GM19023 (cell line): Measurements from ENCODE around the gene RBM38.

Experiments
- ATAC-seq: cut with Tn5 transposase; IDR thresholded peaks from one replicate; pipeline ENCODE4 v1.9.1; 2021; ENCODE audit warnings: mild to moderate bottlenecking, moderate library complexity; ENCODE audit not compliant: unreplicated experiment

Gene RBM38

GRCh38 chr20:57374343-57374930 lies 16.8 kb upstream of the RBM38 start:
- ATAC-seq: no peak

DNA sequence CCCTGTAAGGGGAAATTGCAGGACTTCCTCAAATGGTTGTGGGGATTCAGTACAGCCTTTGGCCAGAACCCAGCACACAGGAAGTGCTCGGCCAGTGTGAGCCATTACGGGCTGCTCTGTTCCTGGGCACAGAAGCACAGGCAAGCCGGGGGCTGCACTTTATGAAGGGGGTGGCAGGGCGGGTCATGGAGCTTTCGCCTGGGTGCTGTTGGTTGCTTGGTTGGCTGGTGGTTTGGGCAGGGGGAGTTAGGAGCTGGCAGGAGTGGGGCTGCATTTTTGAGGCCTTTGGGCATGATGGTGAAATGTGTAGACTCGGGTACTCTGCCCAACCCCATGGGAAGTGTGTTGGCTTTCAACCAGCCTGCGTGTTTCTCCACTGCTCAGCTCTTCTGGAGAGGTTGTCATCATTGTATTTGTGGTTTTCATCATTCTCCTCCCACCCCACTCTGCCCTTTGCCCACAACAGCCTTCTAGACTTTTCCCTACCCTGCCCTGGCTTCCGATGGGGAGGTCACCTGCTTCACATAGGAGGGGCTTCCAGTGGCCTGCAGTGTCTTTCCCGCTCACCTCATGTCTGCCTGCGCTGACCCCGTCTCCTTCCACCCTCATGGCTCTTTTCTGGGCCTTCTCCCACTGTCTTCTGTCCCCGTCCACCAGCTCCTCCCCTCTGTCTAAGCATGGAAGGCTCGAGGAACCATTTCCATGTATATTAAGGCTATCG lies 16.1 kb upstream of the RBM38 start:
- no peak for ATAC-seq

DNA sequence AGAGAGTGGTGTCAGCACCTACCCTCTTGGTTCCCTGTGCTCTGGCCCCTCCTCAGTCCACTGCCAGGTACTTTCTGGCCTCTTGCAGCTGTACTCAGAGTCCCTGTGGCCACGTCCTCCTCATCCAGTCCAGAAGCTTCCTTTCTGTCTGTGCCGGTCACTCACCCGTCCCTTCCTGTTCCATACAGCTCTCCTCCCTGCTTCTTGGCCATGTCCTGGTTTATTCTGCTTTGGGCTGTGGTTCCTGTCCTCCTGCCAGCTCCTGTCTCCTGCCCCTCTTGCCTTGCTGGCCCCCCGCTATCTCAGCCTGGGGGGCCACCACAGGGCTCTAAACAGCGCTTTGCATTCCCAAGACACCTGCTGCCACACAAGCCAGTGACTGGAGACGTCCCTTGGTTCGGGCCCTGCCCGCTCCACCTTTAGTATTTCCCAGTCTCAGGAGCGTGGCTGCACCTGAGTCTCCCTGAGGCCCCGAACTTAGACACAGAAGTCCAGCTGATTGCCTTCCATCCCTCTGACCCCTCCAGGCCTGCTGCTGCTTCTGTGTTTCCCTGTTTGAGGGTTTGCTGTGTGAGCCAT lies 15.5 kb upstream of the RBM38 start:
- no peak for ATAC-seq

DNA sequence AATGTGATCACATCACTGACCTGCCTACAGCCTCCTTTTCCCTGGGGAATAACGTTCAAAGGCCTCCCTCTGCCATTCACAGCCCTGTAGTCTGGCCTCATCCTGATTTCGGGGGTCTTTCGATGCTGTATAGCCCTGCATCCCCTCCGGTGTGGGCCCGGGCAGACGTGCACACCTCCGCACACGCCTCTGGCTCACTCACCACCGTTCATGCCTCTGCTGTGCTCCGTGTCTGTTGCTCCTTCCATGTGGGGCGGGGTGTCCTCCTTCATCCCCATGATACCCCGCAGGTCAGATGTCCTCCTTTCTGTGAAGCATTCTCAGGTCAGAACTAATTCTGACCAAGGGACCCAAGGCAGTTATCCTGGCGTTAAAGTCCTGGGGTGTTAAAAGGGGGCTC lies 13.8 kb upstream of the RBM38 start:
- ATAC-seq: no peak

DNA sequence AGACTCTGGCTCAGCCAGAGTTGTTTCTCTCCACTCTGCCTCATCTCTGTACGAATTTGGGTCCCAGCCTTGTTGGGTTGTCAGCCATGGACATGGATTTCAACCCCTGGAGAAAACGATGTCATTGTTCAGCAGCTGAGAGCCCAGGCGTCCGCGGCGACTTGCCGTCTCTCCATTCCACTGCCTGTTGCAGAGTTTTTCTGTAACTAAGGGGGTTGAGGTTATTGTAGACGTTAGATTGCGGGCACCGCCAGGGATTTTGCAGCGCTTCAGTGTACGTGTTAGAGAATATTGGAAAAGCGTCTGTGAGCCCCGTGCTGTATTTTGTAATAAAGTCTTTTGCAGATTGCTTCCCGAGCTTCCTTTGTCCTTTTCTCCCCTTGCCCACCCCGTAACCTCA lies 13.1 kb upstream of the RBM38 start:
- ATAC-seq: no peak

GRCh38 chr20:57378646-57379262 lies 12.4 kb upstream of the RBM38 start:
- no peak for ATAC-seq

- no peak for ATAC-seq
These were observed 11.9 kb upstream of the RBM38 start for GRCh38 chr20:57379263-57379647.

DNA sequence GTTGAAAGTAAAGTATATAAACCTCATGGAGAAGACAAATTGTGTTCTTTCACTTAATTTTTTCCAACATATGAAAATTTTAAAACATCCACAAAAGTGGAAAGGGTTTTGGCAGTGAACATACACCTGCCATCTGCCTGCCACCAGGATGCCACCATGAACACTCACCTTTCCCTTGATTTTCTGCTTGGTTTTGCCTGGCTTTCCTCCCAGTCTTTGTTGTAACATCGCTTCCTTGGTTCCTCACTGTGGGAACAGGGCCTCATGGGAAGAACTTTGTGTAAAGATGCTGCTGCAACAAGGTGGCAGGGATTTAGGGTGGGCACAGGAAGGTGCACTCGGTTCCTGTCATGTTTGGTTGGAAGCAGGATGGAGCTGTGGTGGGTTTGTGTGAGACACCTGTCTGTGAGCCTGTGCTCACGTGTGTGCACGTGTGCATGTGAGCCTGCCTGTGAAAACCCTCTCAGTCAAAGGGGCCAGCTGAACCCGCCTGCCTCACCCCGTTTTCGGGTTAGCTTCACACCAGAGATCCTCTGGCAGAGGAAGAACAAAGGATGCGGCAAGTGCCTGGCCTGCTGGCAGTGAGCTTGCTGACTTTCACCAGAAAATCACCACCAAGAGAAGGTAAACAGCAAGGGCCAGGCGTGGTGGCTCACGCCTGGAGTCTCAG lies 11.0 kb upstream of the RBM38 start:
- no peak for ATAC-seq

DNA sequence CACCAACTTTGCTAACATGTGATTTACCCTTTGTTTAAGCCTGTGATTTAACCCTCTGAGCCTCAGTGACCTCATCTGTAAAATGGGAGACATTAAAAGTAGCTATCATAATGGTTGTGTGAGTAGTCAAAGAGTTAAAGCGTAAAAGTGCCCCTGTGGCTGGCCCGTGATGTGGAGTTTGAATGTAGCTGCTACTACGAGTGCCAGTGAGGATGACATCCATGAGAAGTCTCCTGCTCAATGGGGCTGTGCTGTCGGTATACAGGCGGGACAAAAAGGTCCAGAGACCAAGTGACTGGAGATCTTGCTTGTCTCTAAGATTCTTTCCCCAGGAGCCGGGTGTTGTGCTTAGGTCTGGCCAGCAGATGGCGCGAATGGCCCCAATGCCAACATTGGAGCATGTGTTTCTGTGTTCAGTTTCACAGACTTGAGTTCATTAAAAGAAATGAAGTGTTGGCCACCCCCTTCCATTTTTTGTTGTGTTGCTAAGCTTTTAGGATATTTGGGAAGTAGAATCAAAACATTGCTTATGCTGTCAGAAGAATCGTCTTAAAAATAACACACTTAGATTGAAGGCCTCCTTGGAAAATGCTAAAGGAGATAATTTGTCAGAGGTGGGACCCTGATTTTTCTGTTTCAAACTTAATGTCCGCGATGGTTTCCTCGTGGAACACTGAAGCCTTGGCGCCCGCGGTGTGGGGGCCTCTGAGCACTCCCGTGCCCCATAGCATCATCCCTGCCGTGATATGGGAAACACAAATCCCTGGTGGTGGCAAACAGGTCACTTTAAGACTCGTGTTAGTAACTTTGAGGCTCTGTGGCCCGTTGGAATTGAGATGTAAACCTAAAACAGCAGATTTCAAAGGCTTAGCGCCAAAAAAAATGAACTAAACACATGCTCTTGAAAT lies 9.3 kb upstream of the RBM38 start:
- no peak for ATAC-seq

DNA sequence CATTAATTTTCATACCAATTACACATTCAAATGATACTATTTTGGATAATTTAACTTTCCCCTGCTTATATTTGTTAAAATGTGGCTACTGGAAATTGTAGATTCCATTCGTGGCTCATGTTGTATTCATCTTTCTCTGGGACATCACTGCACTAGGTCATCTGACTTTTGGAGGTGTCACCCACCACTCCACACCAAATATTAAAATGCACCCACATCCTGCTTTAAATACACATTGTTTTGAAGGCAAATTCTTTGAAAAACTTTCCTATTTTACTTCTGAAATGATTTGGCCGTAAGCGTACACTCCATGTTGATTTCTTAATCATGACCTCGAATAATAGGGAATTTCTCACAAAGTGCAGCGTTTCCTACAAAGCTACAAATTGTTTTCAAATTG lies 8.7 kb upstream of the RBM38 start:
- no peak for ATAC-seq

- no peak for ATAC-seq
These were observed 7.5 kb upstream of the RBM38 start for GRCh38 chr20:57383447-57384347.

GRCh38 chr20:57384486-57384885 lies 6.7 kb upstream of the RBM38 start:
- no peak for ATAC-seq

GRCh38 chr20:57384953-57385761 lies 6.0 kb upstream of the RBM38 start:
- no peak for ATAC-seq

DNA sequence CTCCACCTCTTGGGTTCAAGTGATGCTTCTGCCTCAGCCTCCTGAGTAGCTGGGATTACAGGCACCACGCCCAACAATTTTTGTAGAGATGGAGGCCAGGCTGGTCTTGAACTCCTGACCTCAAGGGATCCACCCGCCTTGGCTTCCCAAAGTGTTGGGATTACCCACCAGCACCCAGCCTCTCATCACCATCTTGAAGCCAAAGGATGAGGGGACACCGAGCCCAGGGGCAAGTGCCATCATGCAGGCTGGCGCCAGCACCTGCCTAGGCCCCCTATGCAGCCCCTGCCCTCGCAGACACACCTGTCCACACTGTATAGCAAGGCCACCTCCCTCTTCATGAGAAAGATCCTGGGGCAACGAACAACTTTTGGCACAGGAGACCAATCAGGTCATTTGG lies 5.3 kb upstream of the RBM38 start:
- ATAC-seq: no peak

DNA sequence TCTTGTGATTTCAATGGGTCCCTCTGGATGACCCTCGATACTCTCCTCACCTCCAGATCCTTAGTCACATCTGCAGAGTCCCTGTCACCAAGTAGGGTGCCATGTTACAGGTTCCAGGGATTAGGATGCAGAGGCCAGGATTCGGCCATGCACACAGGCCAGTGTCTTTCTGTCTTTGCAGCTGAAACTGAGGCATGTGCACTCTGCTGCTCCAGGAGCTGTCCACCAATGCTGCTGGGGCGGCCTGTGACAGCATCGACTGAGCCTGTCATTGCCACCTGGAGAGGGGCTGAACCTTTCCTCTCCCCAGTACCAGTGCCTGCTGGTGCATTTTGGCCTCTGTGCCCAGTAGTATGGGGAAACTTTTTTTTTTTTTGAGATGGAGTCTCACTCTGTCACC lies 4.4 kb upstream of the RBM38 start:
- no peak for ATAC-seq

DNA sequence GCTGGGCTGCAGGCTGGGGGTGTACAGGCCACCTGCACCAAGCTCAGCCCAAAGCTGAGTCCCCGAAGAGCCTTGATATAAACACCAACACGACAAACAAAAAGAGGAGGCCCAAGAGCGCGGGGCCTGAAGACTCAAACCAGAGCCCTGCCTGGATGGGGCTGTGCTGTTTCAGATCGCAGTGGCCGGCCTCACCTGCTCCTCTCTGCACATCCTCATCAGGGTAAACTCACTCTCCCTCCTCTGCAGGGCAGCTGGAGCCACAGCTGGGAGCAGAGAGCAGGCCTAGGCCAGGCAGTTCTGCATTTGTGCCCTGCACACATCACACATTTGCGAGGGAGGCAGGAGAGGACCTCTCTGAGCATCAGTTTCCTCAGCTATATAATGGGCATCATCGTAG lies 3.7 kb upstream of the RBM38 start:
- ATAC-seq: no peak

DNA sequence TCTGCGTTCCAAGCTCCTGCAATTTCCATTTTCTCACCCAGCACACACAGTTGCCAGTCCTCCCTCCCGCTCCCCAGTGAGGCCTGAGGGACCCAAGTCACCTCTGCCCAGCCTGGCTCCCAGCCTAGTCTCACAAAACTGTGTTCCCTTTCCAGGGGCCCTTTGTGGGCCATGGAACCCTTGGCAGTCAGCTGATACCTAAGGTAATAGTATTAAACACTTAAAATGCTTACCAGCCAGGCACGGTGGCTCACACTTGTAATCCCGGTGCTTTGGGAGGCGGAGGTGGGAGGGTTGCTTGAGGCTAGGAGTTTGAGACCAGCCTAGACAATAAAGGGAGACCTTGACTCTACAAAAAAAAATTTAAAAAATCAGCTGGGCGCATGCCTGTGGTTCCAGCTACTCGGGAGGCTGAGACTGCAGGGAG lies 3.2 kb upstream of the RBM38 start:
- ATAC-seq: no peak

- ATAC-seq: no peak
These were observed 2.1 kb upstream of the RBM38 start for GRCh38 chr20:57388953-57389694.
